HG03196 (cell line): ENCODE data around the gene ARL8B.
"Not testable (repeated sequence)": the region's sequence is repeated elsewhere in the genome, so short reads cannot be mapped to it uniquely, and the experiment has no call there.

Experiments
- ATAC-seq: cut with Tn5 transposase; IDR thresholded peaks from one replicate; pipeline ENCODE4 v1.9.1; 2021; ENCODE audit not compliant: unreplicated experiment

The ARL8B gene

GRCh38 chr3:5144316-5144994 lies 22.4 kb downstream of the ARL8B start:
- ATAC-seq: no peak

GRCh38 chr3:5145120-5145519 lies 23.0 kb downstream of the ARL8B start:
- no peak for ATAC-seq

GRCh38 chr3:5147152-5147551 lies 25.1 kb downstream of the ARL8B start:
- ATAC-seq: not testable (repeated sequence)

- no peak for ATAC-seq
These were observed 27.3 kb downstream of the ARL8B start for GRCh38 chr3:5149306-5149880.

- no peak for ATAC-seq
These were observed 29.5 kb downstream of the ARL8B start for GRCh38 chr3:5151586-5151985.

- no peak for ATAC-seq
These were observed 31.0 kb downstream of the ARL8B start for GRCh38 chr3:5153074-5153473.

- no peak for ATAC-seq
These were observed 33.1 kb downstream of the ARL8B start for GRCh38 chr3:5155241-5155640.

GRCh38 chr3:5160321-5160720 lies 38.2 kb downstream of the ARL8B start:
- ATAC-seq: no peak

- no peak for ATAC-seq
These were observed 39.1 kb downstream of the ARL8B start for GRCh38 chr3:5160940-5161858.

- ATAC-seq: no peak
These were observed 40.0 kb downstream of the ARL8B start for GRCh38 chr3:5162102-5162501.

- ATAC-seq: no peak
These were observed 43.6 kb downstream of the ARL8B start for GRCh38 chr3:5165698-5166097.

GRCh38 chr3:5166846-5167245 lies 44.8 kb downstream of the ARL8B start:
- no peak for ATAC-seq

GRCh38 chr3:5168110-5168509 lies 46.0 kb downstream of the ARL8B start:
- no peak for ATAC-seq

- ATAC-seq: no peak
These were observed 47.7 kb downstream of the ARL8B start for GRCh38 chr3:5169807-5170206.

GRCh38 chr3:5170975-5171374 lies 48.9 kb downstream of the ARL8B start:
- no peak for ATAC-seq

GRCh38 chr3:5172018-5172417 lies 49.9 kb downstream of the ARL8B start:
- no peak for ATAC-seq

GRCh38 chr3:5179036-5179435 lies 56.9 kb downstream of the ARL8B start:
- not testable (repeated sequence) for ATAC-seq

- ATAC-seq: peak; percentile 69
These were observed 59.5 kb downstream of the ARL8B start for GRCh38 chr3:5181469-5182141.

GRCh38 chr3:5183714-5184113 lies 61.6 kb downstream of the ARL8B start:
- ATAC-seq: not testable (repeated sequence)

- ATAC-seq: no peak
These were observed 62.4 kb downstream of the ARL8B start for GRCh38 chr3:5184499-5184898.

- no peak for ATAC-seq
These were observed 63.1 kb downstream of the ARL8B start for GRCh38 chr3:5185093-5185673.
